Measurements from ENCODE around the gene POU2AF1.

DNA sequence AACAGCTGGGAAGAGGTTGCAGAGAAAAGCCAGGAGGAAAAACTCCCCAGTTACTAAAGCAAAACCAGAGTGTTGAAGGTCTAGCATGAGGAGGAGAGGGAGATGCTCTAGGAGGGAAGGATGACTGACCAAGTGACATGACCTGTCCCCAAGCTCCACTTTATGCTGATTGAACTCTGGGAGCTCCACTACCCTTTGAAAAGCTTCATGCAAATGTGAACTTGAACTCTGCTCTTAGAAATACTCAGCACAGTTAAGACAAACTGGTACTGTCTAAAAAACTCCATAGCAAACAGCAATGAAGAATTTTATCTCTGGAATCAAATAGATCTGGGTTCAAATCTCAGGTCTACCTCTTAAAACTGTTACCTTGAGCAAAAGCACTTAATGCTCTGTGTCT is 14.5 kb upstream of the POU2AF1 start:
- TF ChIP-seq, protein P1, sequence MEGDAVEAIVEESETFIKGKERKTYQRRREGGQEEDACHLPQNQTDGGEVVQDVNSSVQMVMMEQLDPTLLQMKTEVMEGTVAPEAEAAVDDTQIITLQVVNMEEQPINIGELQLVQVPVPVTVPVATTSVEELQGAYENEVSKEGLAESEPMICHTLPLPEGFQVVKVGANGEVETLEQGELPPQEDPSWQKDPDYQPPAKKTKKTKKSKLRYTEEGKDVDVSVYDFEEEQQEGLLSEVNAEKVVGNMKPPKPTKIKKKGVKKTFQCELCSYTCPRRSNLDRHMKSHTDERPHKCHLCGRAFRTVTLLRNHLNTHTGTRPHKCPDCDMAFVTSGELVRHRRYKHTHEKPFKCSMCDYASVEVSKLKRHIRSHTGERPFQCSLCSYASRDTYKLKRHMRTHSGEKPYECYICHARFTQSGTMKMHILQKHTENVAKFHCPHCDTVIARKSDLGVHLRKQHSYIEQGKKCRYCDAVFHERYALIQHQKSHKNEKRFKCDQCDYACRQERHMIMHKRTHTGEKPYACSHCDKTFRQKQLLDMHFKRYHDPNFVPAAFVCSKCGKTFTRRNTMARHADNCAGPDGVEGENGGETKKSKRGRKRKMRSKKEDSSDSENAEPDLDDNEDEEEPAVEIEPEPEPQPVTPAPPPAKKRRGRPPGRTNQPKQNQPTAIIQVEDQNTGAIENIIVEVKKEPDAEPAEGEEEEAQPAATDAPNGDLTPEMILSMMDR (IDR thresholded peaks at IDR 0.05) = no peak
- no peak for TF ChIP-seq POLR2A (IDR thresholded peaks at IDR 0.05)

Data from right lobe of liver (tissue), 4 donors.